ENCODE measurements around the gene CPLANE1. TPM values are rescaled to one million over a fixed set of nuclear protein-coding genes. Genes with fewer than 3 reads are reported as not detected.

CPLANE1 gene
- total and polyA plus RNA-seq, 2 donors (not counting 1 experiment from before 2014, with no cell fraction given): 15.3 to 20.0 TPM

DNA sequence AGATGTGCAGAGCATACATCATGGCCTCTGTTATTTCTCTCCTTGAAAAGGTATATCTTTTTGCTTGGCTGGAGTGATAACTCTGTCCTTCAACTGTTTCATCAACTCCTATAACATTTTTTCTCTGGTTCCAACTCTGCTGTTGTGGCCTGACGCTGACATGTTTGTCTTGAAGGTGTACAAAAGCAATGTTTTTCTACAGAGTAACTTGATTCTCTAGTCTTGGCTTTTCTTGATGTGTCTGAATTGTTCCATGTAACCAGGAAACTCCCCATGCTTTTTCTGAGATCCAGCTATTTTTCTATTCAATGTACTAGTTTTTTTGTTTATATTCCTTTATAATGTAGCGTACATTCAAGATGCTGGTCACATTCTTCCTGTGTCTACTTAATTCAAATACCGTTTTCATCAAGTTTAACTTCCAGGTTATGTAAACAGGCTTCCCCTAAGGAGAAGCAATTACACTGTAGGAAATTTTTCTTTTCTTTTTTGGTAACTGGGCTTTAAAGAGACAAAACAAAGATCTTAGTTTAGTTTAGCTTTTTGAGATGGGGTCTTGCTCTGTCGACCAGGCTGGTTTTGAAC, 6.7 kb upstream of the CPLANE1 start:
- Histone ChIP-seq H3K4me1 (ENCODE audit: control insufficient read depth, extremely low read depth, insufficient read depth, low read length) (no peaks in the 10 kb centered on the region), H4K20me1 (ENCODE audit: control insufficient read depth, extremely low read depth, insufficient read depth, low read length) (no peaks in the 10 kb centered on the region), H3K9me3 (ENCODE audit: control insufficient read depth, insufficient read depth, low read depth, low read length) (no peaks in the 10 kb centered on the region), H3K4me2 (ENCODE audit: extremely low read depth, insufficient read depth, low read length) (no peak overlapping the region), H3K36me3 (ENCODE audit: control insufficient read depth, insufficient read depth, low read length) (no peaks in the 10 kb centered on the region), H3K9ac (ENCODE audit: insufficient read depth, low read length) (no peak overlapping the region), H3K4me3 (replicated peaks in 1 of 4; ENCODE audit: control extremely low read depth in 1 of 4, insufficient read depth in 1 of 4, low read depth in 3 of 4, low read length in 4 of 4) (no peak overlapping the region), H2AFZ (ENCODE audit: low read length) (no peak overlapping the region), H3K27me3 (ENCODE audit: control insufficient read depth, insufficient read depth, low read length) (no peaks in the 10 kb centered on the region), H3K79me2 (ENCODE audit: control insufficient read depth, insufficient read depth, low read length) (no peaks in the 10 kb centered on the region), H3K27ac (ENCODE audit: insufficient read depth, low read length) (no peak overlapping the region)
- no peak for TF ChIP-seq EZH2 (IDR thresholded peaks at IDR 0.05; ENCODE audit: low read length, missing control alignments)
- TF ChIP-seq, protein P1, sequence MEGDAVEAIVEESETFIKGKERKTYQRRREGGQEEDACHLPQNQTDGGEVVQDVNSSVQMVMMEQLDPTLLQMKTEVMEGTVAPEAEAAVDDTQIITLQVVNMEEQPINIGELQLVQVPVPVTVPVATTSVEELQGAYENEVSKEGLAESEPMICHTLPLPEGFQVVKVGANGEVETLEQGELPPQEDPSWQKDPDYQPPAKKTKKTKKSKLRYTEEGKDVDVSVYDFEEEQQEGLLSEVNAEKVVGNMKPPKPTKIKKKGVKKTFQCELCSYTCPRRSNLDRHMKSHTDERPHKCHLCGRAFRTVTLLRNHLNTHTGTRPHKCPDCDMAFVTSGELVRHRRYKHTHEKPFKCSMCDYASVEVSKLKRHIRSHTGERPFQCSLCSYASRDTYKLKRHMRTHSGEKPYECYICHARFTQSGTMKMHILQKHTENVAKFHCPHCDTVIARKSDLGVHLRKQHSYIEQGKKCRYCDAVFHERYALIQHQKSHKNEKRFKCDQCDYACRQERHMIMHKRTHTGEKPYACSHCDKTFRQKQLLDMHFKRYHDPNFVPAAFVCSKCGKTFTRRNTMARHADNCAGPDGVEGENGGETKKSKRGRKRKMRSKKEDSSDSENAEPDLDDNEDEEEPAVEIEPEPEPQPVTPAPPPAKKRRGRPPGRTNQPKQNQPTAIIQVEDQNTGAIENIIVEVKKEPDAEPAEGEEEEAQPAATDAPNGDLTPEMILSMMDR (conservative IDR thresholded peaks at IDR 0.05 in 1 of 2, IDR thresholded peaks at IDR 0.05 in 1 of 2; ENCODE audit: low read depth in 1 of 2, low read length in 2 of 2): no peak
- no peak for DNase-seq (ENCODE audit: low read depth in 2 of 2)

DNA sequence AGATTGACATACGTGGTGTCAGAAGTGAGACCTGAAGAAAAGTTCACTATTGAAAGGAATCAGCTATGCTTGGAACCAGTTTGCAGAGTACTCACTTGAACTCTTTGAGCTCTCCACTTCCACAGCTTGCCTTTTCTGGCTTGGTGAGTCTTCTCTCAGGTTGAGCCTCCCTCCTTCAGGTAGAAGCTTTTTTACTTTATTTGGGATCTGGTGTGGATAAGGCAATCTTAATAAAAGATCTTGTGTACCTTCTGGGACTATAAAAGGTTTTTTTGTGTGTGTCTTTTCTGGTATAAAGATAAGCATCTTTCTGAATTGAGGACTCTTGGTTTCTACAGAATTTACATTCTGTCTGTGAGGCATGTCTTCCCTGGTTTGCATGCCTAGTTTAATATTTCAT, 5.4 kb upstream of the CPLANE1 start:
- Histone ChIP-seq H3K9me3 (ENCODE audit: control insufficient read depth, insufficient read depth, low read depth, low read length) (no peaks in the 10 kb centered on the region), H2AFZ (ENCODE audit: low read length) (no peak overlapping the region), H3K79me2 (ENCODE audit: control insufficient read depth, insufficient read depth, low read length) (no peaks in the 10 kb centered on the region), H3K4me3 (replicated peaks in 1 of 4; ENCODE audit: control extremely low read depth in 1 of 4, insufficient read depth in 1 of 4, low read depth in 3 of 4, low read length in 4 of 4) (no peak overlapping the region), H3K9ac (ENCODE audit: insufficient read depth, low read length) (no peak overlapping the region), H3K27ac (ENCODE audit: insufficient read depth, low read length) (no peak overlapping the region), H3K27me3 (ENCODE audit: control insufficient read depth, insufficient read depth, low read length) (no peaks in the 10 kb centered on the region), H4K20me1 (ENCODE audit: control insufficient read depth, extremely low read depth, insufficient read depth, low read length) (no peaks in the 10 kb centered on the region), H3K36me3 (ENCODE audit: control insufficient read depth, insufficient read depth, low read length) (no peaks in the 10 kb centered on the region), H3K4me2 (ENCODE audit: extremely low read depth, insufficient read depth, low read length) (no peak overlapping the region), H3K4me1 (ENCODE audit: control insufficient read depth, extremely low read depth, insufficient read depth, low read length) (peaks cover 2% of the 10 kb centered on the region)
- no peak for DNase-seq (ENCODE audit: low read depth in 2 of 2)
- TF ChIP-seq, protein P1 (conservative IDR thresholded peaks at IDR 0.05 in 1 of 2, IDR thresholded peaks at IDR 0.05 in 1 of 2; ENCODE audit: low read depth in 1 of 2, low read length in 2 of 2): no peak
- TF ChIP-seq EZH2 (IDR thresholded peaks at IDR 0.05; ENCODE audit: low read length, missing control alignments): no peak

DNA sequence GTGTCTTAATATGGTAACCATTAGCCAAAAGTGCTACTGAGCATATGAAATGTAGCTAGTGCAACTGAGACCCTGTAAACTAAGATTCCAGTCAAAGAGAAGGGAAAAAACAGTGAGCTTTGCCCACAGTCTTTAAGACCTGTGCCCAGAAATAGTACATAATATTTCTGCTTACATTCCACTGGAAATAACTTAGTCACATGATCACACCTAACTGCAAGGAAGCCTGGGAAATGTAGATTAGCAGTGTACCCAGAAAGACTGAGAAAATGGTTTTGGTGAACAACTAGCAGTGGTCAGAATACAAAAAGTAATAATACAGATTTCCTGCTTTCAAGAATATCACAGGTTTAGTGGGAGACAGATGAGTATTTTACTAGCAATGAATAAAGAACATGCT, 2.5 kb upstream of the CPLANE1 start:
- Histone ChIP-seq H3K4me1 (ENCODE audit: control insufficient read depth, extremely low read depth, insufficient read depth, low read length) (peaks cover 5% of the 10 kb centered on the region), H3K27ac (ENCODE audit: insufficient read depth, low read length) (no peak overlapping the region), H3K79me2 (ENCODE audit: control insufficient read depth, insufficient read depth, low read length) (peaks cover 5% of the 10 kb centered on the region), H2AFZ (ENCODE audit: low read length) (no peak overlapping the region), H3K36me3 (ENCODE audit: control insufficient read depth, insufficient read depth, low read length) (no peaks in the 10 kb centered on the region), H3K4me3 (replicated peaks in 1 of 4; ENCODE audit: control extremely low read depth in 1 of 4, insufficient read depth in 1 of 4, low read depth in 3 of 4, low read length in 4 of 4) (no peak overlapping the region), H3K9ac (ENCODE audit: insufficient read depth, low read length) (no peak overlapping the region), H3K4me2 (ENCODE audit: extremely low read depth, insufficient read depth, low read length) (no peak overlapping the region), H3K27me3 (ENCODE audit: control insufficient read depth, insufficient read depth, low read length) (no peaks in the 10 kb centered on the region), H4K20me1 (ENCODE audit: control insufficient read depth, extremely low read depth, insufficient read depth, low read length) (no peaks in the 10 kb centered on the region), H3K9me3 (ENCODE audit: control insufficient read depth, insufficient read depth, low read depth, low read length) (no peaks in the 10 kb centered on the region)
- no peak for DNase-seq (ENCODE audit: low read depth in 2 of 2)
- TF ChIP-seq EZH2 (IDR thresholded peaks at IDR 0.05; ENCODE audit: low read length, missing control alignments): no peak
- TF ChIP-seq, protein P1 (conservative IDR thresholded peaks at IDR 0.05 in 1 of 2, IDR thresholded peaks at IDR 0.05 in 1 of 2; ENCODE audit: low read depth in 1 of 2, low read length in 2 of 2): no peak

Data from fibroblast of lung (primary cell).